ENCODE data around the gene CHSY1. TPM values are rescaled to one million over a fixed set of nuclear protein-coding genes. Genes with fewer than 3 reads are reported as not detected.
A peak's percentile ranks its signal among the peaks of the same experiment; 100 is the strongest.
"Not testable (repeated sequence)": the region's sequence is repeated elsewhere in the genome, so short reads cannot be mapped to it uniquely, and the experiment has no call there.

The CHSY1 gene
- total RNA-seq, 1 donor from 2014 or later, result 69.3 TPM

- Mint-ChIP-seq H3K9me3 (peaks cover 6% of the 10 kb centered on the region), H3K36me3 (peaks cover 25% of the 10 kb centered on the region), H3K27me3 (ENCODE audit: low read depth) (no peaks in the 10 kb centered on the region), H3K27ac (no peak overlapping the region), H3K4me1 (peaks cover 29% of the 10 kb centered on the region), H3K4me3 (no peak overlapping the region)
- no peak for DNase-seq (ENCODE audit: low spot score in 2 of 2, unreplicated experiment in 2 of 2)
- no peak for TF ChIP-seq CTCF (IDR thresholded peaks at IDR 0.05; ENCODE audit: unreplicated experiment)
Observed at GRCh38 chr15:101215681-101216080, 36.2 kb downstream of the CHSY1 start.

GRCh38 chr15:101214435-101215097 lies 37.3 kb downstream of the CHSY1 start:
- H3K27ac Mint-ChIP-seq; H3K9me3 Mint-ChIP-seq; H3K4me3 Mint-ChIP-seq; H3K27me3 Mint-ChIP-seq (ENCODE audit: low read depth); DNase-seq (ENCODE audit: low spot score in 2 of 2, unreplicated experiment in 2 of 2): not testable (repeated sequence)
- Mint-ChIP-seq H3K4me1 (peaks cover 31% of the 10 kb centered on the region), H3K36me3 (peaks cover 25% of the 10 kb centered on the region)

- H3K4me3 Mint-ChIP-seq, result no peak overlapping the region
- no peak for DNase-seq (ENCODE audit: low spot score in 2 of 2, unreplicated experiment in 2 of 2)
- H3K27me3 Mint-ChIP-seq (ENCODE audit: low read depth), result no peaks in the 10 kb centered on the region
- peaks cover 6% of the 10 kb centered on the region for H3K9me3 Mint-ChIP-seq
- H3K27ac Mint-ChIP-seq, result peak overlapping the region; percentile 58
- peaks cover 35% of the 10 kb centered on the region for H3K4me1 Mint-ChIP-seq
- peaks cover 23% of the 10 kb centered on the region for H3K36me3 Mint-ChIP-seq
- TF ChIP-seq CTCF (IDR thresholded peaks at IDR 0.05; ENCODE audit: unreplicated experiment), result no peak
Observed at GRCh38 chr15:101213570-101213969, 38.3 kb downstream of the CHSY1 start.

GRCh38 chr15:101213147-101213546 lies 38.7 kb downstream of the CHSY1 start:
- Mint-ChIP-seq H3K27ac (peak overlapping the region; percentile 8), H3K9me3 (peaks cover 6% of the 10 kb centered on the region), H3K4me3 (no peak overlapping the region), H3K27me3 (ENCODE audit: low read depth) (no peaks in the 10 kb centered on the region), H3K4me1 (peaks cover 35% of the 10 kb centered on the region), H3K36me3 (peaks cover 23% of the 10 kb centered on the region)
- TF ChIP-seq CTCF (IDR thresholded peaks at IDR 0.05; ENCODE audit: unreplicated experiment), result no peak
- DNase-seq (ENCODE audit: low spot score in 2 of 2, unreplicated experiment in 2 of 2), result no peak

GRCh38 chr15:101211897-101212296 lies 40.0 kb downstream of the CHSY1 start:
- peaks cover 6% of the 10 kb centered on the region for H3K9me3 Mint-ChIP-seq
- H3K27me3 Mint-ChIP-seq (ENCODE audit: low read depth), result no peaks in the 10 kb centered on the region
- no peak overlapping the region for H3K27ac Mint-ChIP-seq
- DNase-seq (ENCODE audit: low spot score in 2 of 2, unreplicated experiment in 2 of 2), result no peak
- H3K36me3 Mint-ChIP-seq, result peaks cover 18% of the 10 kb centered on the region
- H3K4me3 Mint-ChIP-seq, result no peak overlapping the region
- no peak for TF ChIP-seq CTCF (IDR thresholded peaks at IDR 0.05; ENCODE audit: unreplicated experiment)
- peaks cover 37% of the 10 kb centered on the region for H3K4me1 Mint-ChIP-seq

GRCh38 chr15:101210466-101210865 lies 41.4 kb downstream of the CHSY1 start:
- DNase-seq (ENCODE audit: low spot score in 2 of 2, unreplicated experiment in 2 of 2), result no peak
- peaks cover 12% of the 10 kb centered on the region for H3K36me3 Mint-ChIP-seq
- H3K4me3 Mint-ChIP-seq, result no peak overlapping the region
- H3K27ac Mint-ChIP-seq, result peak overlapping the region; percentile 66
- no peak for TF ChIP-seq CTCF (IDR thresholded peaks at IDR 0.05; ENCODE audit: unreplicated experiment)
- no peaks in the 10 kb centered on the region for H3K27me3 Mint-ChIP-seq (ENCODE audit: low read depth)
- H3K4me1 Mint-ChIP-seq, result peaks cover 43% of the 10 kb centered on the region
- no peaks in the 10 kb centered on the region for H3K9me3 Mint-ChIP-seq
